Measurements from ENCODE around the gene EDEM2.

DNA sequence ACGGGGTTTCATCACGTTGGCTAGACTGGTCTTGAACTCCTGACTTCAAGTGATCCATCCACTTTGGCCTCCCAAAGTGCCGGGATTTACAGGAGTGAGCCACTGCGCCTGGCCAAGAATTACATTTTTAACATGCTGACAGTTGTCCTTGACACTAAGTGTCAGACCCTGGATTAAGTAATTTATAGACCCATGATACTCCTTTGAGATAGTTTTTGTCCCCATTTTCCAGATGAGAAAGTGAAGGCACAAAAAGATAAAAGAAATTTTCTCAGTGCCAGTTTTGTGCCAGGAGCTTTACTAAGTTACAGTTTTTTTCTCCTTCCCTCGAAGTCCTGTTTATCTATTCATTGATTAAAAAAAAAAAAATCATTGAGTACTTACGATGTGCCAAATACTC is 9.8 kb upstream of the EDEM2 start:
- TF ChIP-seq RAD21 (conservative IDR thresholded peaks at IDR 0.05) = no peak
- TF ChIP-seq, protein P1, sequence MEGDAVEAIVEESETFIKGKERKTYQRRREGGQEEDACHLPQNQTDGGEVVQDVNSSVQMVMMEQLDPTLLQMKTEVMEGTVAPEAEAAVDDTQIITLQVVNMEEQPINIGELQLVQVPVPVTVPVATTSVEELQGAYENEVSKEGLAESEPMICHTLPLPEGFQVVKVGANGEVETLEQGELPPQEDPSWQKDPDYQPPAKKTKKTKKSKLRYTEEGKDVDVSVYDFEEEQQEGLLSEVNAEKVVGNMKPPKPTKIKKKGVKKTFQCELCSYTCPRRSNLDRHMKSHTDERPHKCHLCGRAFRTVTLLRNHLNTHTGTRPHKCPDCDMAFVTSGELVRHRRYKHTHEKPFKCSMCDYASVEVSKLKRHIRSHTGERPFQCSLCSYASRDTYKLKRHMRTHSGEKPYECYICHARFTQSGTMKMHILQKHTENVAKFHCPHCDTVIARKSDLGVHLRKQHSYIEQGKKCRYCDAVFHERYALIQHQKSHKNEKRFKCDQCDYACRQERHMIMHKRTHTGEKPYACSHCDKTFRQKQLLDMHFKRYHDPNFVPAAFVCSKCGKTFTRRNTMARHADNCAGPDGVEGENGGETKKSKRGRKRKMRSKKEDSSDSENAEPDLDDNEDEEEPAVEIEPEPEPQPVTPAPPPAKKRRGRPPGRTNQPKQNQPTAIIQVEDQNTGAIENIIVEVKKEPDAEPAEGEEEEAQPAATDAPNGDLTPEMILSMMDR (IDR thresholded peaks at IDR 0.05; ENCODE audit: poor library complexity, severe bottlenecking) = no peak
- TF ChIP-seq TAF1 (IDR thresholded peaks at IDR 0.05; ENCODE audit: low read depth) = no peak
- TF ChIP-seq EZH2 (IDR thresholded peaks at IDR 0.05; ENCODE audit: borderline replicate concordance, insufficient read depth, low read length, poor library complexity, severe bottlenecking) = no peak

Data from neural cell (in vitro differentiated cells).